ENCODE results near the gene CACHD1. TPM values are rescaled to one million over a fixed set of nuclear protein-coding genes. Genes with fewer than 3 reads are reported as not detected.
"Not testable (repeated sequence)": the region's sequence is repeated elsewhere in the genome, so short reads cannot be mapped to it uniquely, and the experiment has no call there.

The CACHD1 gene
- total and polyA plus RNA-seq, 2 of the 4 experiments (the other 2 are of a cell fraction): 2.9 to 5.9 TPM

GRCh38 chr1:64734287-64734652, 264.3 kb downstream of the CACHD1 start:
- ATAC-seq (ENCODE audit: low read depth) (no peak), DNase-seq (no peak)
- Histone ChIP-seq H2BK15ac (ENCODE audit: low read depth, low read length) (no peak overlapping the region), H4K20me1 (ENCODE audit: insufficient read depth, low read length) (no peaks in the 10 kb centered on the region), H3K18ac (ENCODE audit: low read depth, low read length) (no peak overlapping the region), H3K4me1 (ENCODE audit: control insufficient read depth, insufficient read depth, low read length) (peaks cover 8% of the 10 kb centered on the region), H3K23ac (ENCODE audit: low read depth, low read length) (no peak overlapping the region), H2AK9ac (replicated peaks; ENCODE audit: low read depth, low read length, poor library complexity) (no peak overlapping the region), H3K36me3 (ENCODE audit: control insufficient read depth, insufficient read depth, low read length) (no peaks in the 10 kb centered on the region), H2BK20ac (ENCODE audit: low read depth, low read length) (peak overlapping the region; percentile 27; the same call in 1 of the 2 replicates), H3K9ac (ENCODE audit: low read depth, low read length) (no peak overlapping the region), H3K4ac (ENCODE audit: low read depth, low read length) (peak overlapping the region; percentile 38; the same call in 1 of the 2 replicates), H4K8ac (ENCODE audit: low read depth in 2 of 2, low read length in 2 of 2) (no peak overlapping the region), H3K56ac (ENCODE audit: extremely low read depth, insufficient read depth, low read length) (no peak overlapping the region), H2AK5ac (ENCODE audit: low read depth, low read length) (no peak overlapping the region), H3K14ac (replicated peaks; ENCODE audit: low read depth, low read length) (no peak overlapping the region), H2BK120ac (ENCODE audit: low read depth, low read length) (peak overlapping the region; percentile 30; the same call in 1 of the 2 replicates), H3K27ac (ENCODE audit: insufficient read depth, low read length) (peak overlapping the region; percentile 20; the same call in 1 of the 2 replicates), H4K5ac (ENCODE audit: low read depth, low read length) (no peak overlapping the region), H3K79me1 (ENCODE audit: low read depth in 1 of 2, low read length in 2 of 2) (no peaks in the 10 kb centered on the region), H4K91ac (ENCODE audit: insufficient read depth, low read depth, low read length) (peak overlapping the region; percentile 17), H2AFZ (replicated peaks; ENCODE audit: low read length, poor library complexity) (no peak overlapping the region), H3K9me3 (ENCODE audit: control insufficient read depth, insufficient read depth, low read length) (no peaks in the 10 kb centered on the region), H2BK5ac (ENCODE audit: low read depth, low read length, poor library complexity, severe bottlenecking) (peak overlapping the region; percentile 58), H3K27me3 (ENCODE audit: control insufficient read depth, insufficient read depth, low read length) (peaks cover under 1% of the 10 kb centered on the region; the same call in 1 of the 2 replicates), H3K4me3 (ENCODE audit: insufficient read depth, low read depth, low read length) (no peak overlapping the region), H3K9me1 (ENCODE audit: insufficient read depth, low read length) (no peaks in the 10 kb centered on the region), H3K4me2 (ENCODE audit: low read depth, low read length) (no peak overlapping the region)
- intact Hi-C loops (cut with micrococcal nuclease): no loop called here
- BruUV-seq (replicated peaks): no TSS peak
- ChIA-PET CTCF (no interaction called here), POLR2A (ENCODE audit: unreplicated experiment) (interaction anchor here (0.5 kb wide), 1 partner anchor 13 kb away, joined by 3 read pairs; no protein-coding TSS in a partner anchor)
- in situ Hi-C loops (cut with MboI; ENCODE audit: low sequenced_read_pairs): no loop called here
- TF ChIP-seq RAD21 (IDR thresholded peaks at IDR 0.05; ENCODE audit: low read length) (no peak), CEBPB (IDR thresholded peaks at IDR 0.05; ENCODE audit: low read depth, low read length) (no peak)
- dilution Hi-C loops (cut with HindIII; ENCODE audit: low sequenced_read_pairs, unreplicated experiment): no loop called here
- WGBS, 2 experiments (ENCODE audit: extremely low coverage in 2 of 2, insufficient read length in 1 of 2): no CpG with 5 or more reads among the region's 3 CpGs

DNA sequence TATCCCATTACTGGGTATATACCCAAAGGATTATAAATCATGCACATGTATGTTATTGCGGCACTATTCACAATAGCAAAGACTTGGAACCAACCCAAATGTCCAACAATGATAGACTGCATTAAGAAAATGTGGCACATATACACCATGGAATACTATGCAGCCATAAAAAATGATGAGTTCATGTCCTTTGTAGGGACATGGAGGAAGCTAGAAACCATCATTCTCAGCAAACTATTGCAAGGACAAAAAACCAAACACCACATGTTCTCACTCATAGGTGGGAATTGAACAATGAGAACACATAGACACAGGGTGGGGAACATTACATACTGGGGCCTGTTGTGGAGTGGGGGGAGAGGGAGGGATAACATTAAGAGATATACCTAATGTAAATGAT, 270.8 kb downstream of the CACHD1 start:
- H3K27me3 ChIP-seq (ENCODE audit: control insufficient read depth, insufficient read depth, low read length); H2AFZ ChIP-seq (replicated peaks; ENCODE audit: low read length, poor library complexity): not testable (repeated sequence)

More for the DNA sequence above, 270.8 kb downstream of the CACHD1 start:
- H3K9me3 ChIP-seq (ENCODE audit: control insufficient read depth, insufficient read depth, low read length); H3K9ac ChIP-seq (ENCODE audit: low read depth, low read length); H2BK5ac ChIP-seq (ENCODE audit: low read depth, low read length, poor library complexity, severe bottlenecking); H3K36me3 ChIP-seq (ENCODE audit: control insufficient read depth, insufficient read depth, low read length); H3K23ac ChIP-seq (ENCODE audit: low read depth, low read length); H3K27ac ChIP-seq (ENCODE audit: insufficient read depth, low read length); DNase-seq; H3K9me1 ChIP-seq (ENCODE audit: insufficient read depth, low read length); H4K91ac ChIP-seq (ENCODE audit: insufficient read depth, low read depth, low read length); H3K14ac ChIP-seq (replicated peaks; ENCODE audit: low read depth, low read length); CTCF ChIA-PET; H3K4ac ChIP-seq (ENCODE audit: low read depth, low read length); H2BK20ac ChIP-seq (ENCODE audit: low read depth, low read length); intact Hi-C loops (cut with micrococcal nuclease); H3K18ac ChIP-seq (ENCODE audit: low read depth, low read length); H2AK9ac ChIP-seq (replicated peaks; ENCODE audit: low read depth, low read length, poor library complexity); POLR2A ChIA-PET (ENCODE audit: unreplicated experiment); H3K4me3 ChIP-seq (ENCODE audit: insufficient read depth, low read depth, low read length); H4K8ac ChIP-seq (ENCODE audit: low read depth in 2 of 2, low read length in 2 of 2); in situ Hi-C loops (cut with MboI; ENCODE audit: low sequenced_read_pairs); H3K4me1 ChIP-seq (ENCODE audit: control insufficient read depth, insufficient read depth, low read length); H4K5ac ChIP-seq (ENCODE audit: low read depth, low read length); ATAC-seq (ENCODE audit: low read depth); H3K79me1 ChIP-seq (ENCODE audit: low read depth in 1 of 2, low read length in 2 of 2); H4K20me1 ChIP-seq (ENCODE audit: insufficient read depth, low read length); H2BK120ac ChIP-seq (ENCODE audit: low read depth, low read length); H2BK15ac ChIP-seq (ENCODE audit: low read depth, low read length); H3K56ac ChIP-seq (ENCODE audit: extremely low read depth, insufficient read depth, low read length); H3K4me2 ChIP-seq (ENCODE audit: low read depth, low read length); H2AK5ac ChIP-seq (ENCODE audit: low read depth, low read length); BruUV-seq (replicated peaks); dilution Hi-C loops (cut with HindIII; ENCODE audit: low sequenced_read_pairs, unreplicated experiment): not testable (repeated sequence)
- WGBS, 2 experiments (ENCODE audit: extremely low coverage in 2 of 2, insufficient read length in 1 of 2): no CpG with 5 or more reads among the region's 1 CpG
